Cardiac muscle cell (in vitro differentiated cells and primary cell): ENCODE data around the gene FABP6. TPM values are rescaled to one million over a fixed set of nuclear protein-coding genes. Genes with fewer than 3 reads are reported as not detected.
A peak's percentile ranks its signal among the peaks of the same experiment; 100 is the strongest.

ENCODE experiments used
- DNase-seq, 2 donors: peaks; one replicate each; pipeline versions ENCODE4 v3.0.0 to v3.0.0-alpha.2; 2010 to 2017; ENCODE audit warnings: low read depth in 1 of 2, low spot score in 1 of 2
- H3K27ac ChIP-seq: fragments of 200-600 bp; sonication (generic); 2 replicates; pipeline ENCODE4 v1.5.1; 2016
- H3K27me3 ChIP-seq: fragments of 200-600 bp; sonication (generic); 2 replicates; pipeline ENCODE4 v1.6.0; 2016; ENCODE audit warnings: control low read depth
- H3K36me3 ChIP-seq: fragments of 200-600 bp; sonication (generic); 2 replicates; pipeline ENCODE4 v1.5.1; 2016; ENCODE audit warnings: control low read depth
- H3K4me1 ChIP-seq: fragments of 200-600 bp; sonication (generic); 2 replicates; pipeline ENCODE4 v1.8.1; 2017; ENCODE audit warnings: low read depth, mild to moderate bottlenecking, mixed run types
- H3K4me3 ChIP-seq: fragments of 200-600 bp; sonication (generic); 2 replicates; pipeline ENCODE4 v1.5.1; 2016; ENCODE audit warnings: mild to moderate bottlenecking
- H3K9me3 ChIP-seq: fragments of 200-600 bp; sonication (generic); 2 replicates; pipeline ENCODE4 v1.5.1; 2017; ENCODE audit warnings: low read depth, mild to moderate bottlenecking, control low read depth
- CTCF ChIP-seq: IDR thresholded peaks from 2 replicates; pipeline ENCODE4 v1.5.1; 2012; ENCODE audit warnings: low read depth, mild to moderate bottlenecking, low read length
- polyA plus RNA-seq: library from polyadenylated mRNA; unstranded; fragments of >200 nt; fragmentation: Nextera tagmentation; extraction: Ambion mirVana; gene quantifications from 2 replicates; pipeline ENCODE4 v1.2.1, GENCODE V29; 2016
- total RNA-seq: library from RNA; depleted of rRNA; stranded (reverse); fragments of >200 nt; gene quantifications from 2 replicates; pipeline ENCODE4 v1.2.3, GENCODE V29; 2016

FABP6 gene
- total and polyA plus RNA-seq, 2 experiments from 2014 or later: 0.34 TPM; not detected in 1

- no peaks in the 10 kb centered on the region for H3K27me3 ChIP-seq
- no peak for TF ChIP-seq CTCF
- H3K4me3 ChIP-seq: no peak overlapping the region
- no peaks in the 10 kb centered on the region for H3K36me3 ChIP-seq
- peak; percentile 36 to 93 for DNase-seq
- peak overlapping the region; percentile 18 for H3K27ac ChIP-seq
- H3K4me1 ChIP-seq: peaks cover 22% of the 10 kb centered on the region
- no peaks in the 10 kb centered on the region for H3K9me3 ChIP-seq
These were observed 31.8 kb upstream of the FABP6 start for GRCh38 chr5:160197341-160198144.

- H3K27me3 ChIP-seq: no peaks in the 10 kb centered on the region
- H3K4me3 ChIP-seq: no peak overlapping the region
- H3K9me3 ChIP-seq: no peaks in the 10 kb centered on the region
- TF ChIP-seq CTCF: no peak
- peaks cover 22% of the 10 kb centered on the region for H3K4me1 ChIP-seq
- H3K27ac ChIP-seq: peak overlapping the region; percentile 18
- DNase-seq: no peak
- no peaks in the 10 kb centered on the region for H3K36me3 ChIP-seq
These were observed 31.2 kb upstream of the FABP6 start for GRCh38 chr5:160198146-160198545.

- Histone ChIP-seq H3K27me3 (no peaks in the 10 kb centered on the region), H3K27ac (peak overlapping the region; percentile 18), H3K4me1 (peaks cover 22% of the 10 kb centered on the region), H3K36me3 (no peaks in the 10 kb centered on the region), H3K4me3 (no peak overlapping the region), H3K9me3 (no peaks in the 10 kb centered on the region)
- DNase-seq: no peak
- TF ChIP-seq CTCF: no peak
These were observed 30.4 kb upstream of the FABP6 start for GRCh38 chr5:160198841-160199409.

- peak; percentile 65 to 82 for DNase-seq
- TF ChIP-seq CTCF: peak; percentile 78
- Histone ChIP-seq H3K4me1 (peaks cover 22% of the 10 kb centered on the region), H3K27me3 (no peaks in the 10 kb centered on the region), H3K9me3 (no peaks in the 10 kb centered on the region), H3K4me3 (no peak overlapping the region), H3K27ac (no peak overlapping the region), H3K36me3 (no peaks in the 10 kb centered on the region)
These were observed 29.8 kb upstream of the FABP6 start for GRCh38 chr5:160199410-160199911.

- no peak overlapping the region for H3K4me3 ChIP-seq
- H3K27ac ChIP-seq: no peak overlapping the region
- H3K4me1 ChIP-seq: peaks cover 9% of the 10 kb centered on the region
- no peak for TF ChIP-seq CTCF
- no peaks in the 10 kb centered on the region for H3K36me3 ChIP-seq
- no peaks in the 10 kb centered on the region for H3K27me3 ChIP-seq
- H3K9me3 ChIP-seq: no peaks in the 10 kb centered on the region
- DNase-seq: no peak
These were observed 22.2 kb upstream of the FABP6 start for GRCh38 chr5:160207061-160207460.
